Smooth muscle cell (in vitro differentiated cells): ENCODE results near the gene TMEM72. TPM values are rescaled to one million over a fixed set of nuclear protein-coding genes. Genes with fewer than 3 reads are reported as not detected.

Experiments
- DNase-seq: peaks from one replicate; lab custom pipeline; 2025; ENCODE audit not compliant: unreplicated experiment; lab: John Stamatoyannopoulos, UW
- H2AFZ ChIP-seq: fragments of 200-600 bp; sonication (generic); 2 replicates; pipeline ENCODE4 v1.6.0; 2016; ENCODE audit warnings: antibody characterized with exemption, low read depth, mild to moderate bottlenecking
- H3F3A ChIP-seq: fragments of 200-600 bp; sonication (generic); 2 replicates; pipeline ENCODE4 v1.6.0; 2017; ENCODE audit warnings: antibody characterized with exemption, low read depth
- H3K27ac ChIP-seq: fragments of 200-600 bp; sonication (generic); 2 replicates; pipeline ENCODE4 v1.5.1; 2016; ENCODE audit warnings: low read depth, mild to moderate bottlenecking
- H3K27me3 ChIP-seq: fragments of 200-600 bp; sonication (generic); 2 replicates; pipeline ENCODE4 v1.6.1; 2016; ENCODE audit warnings: low read depth, mild to moderate bottlenecking
- H3K36me3 ChIP-seq: fragments of 200-600 bp; sonication (generic); 2 replicates; pipeline ENCODE4 v1.5.1; 2016; ENCODE audit warnings: low read depth
- H3K4me1 ChIP-seq: fragments of 200-600 bp; sonication (generic); 2 replicates; pipeline ENCODE4 v1.5.1; 2016; ENCODE audit warnings: low read depth
- H3K4me2 ChIP-seq: fragments of 200-600 bp; sonication (generic); 2 replicates; pipeline ENCODE4 v1.6.0; 2016; ENCODE audit warnings: mild to moderate bottlenecking
- H3K4me3 ChIP-seq: fragments of 200-600 bp; sonication (generic); 2 replicates; pipeline ENCODE4 v1.5.1; 2016; ENCODE audit warnings: mild to moderate bottlenecking
- H3K79me2 ChIP-seq: fragments of 200-600 bp; sonication (generic); 2 replicates; pipeline ENCODE4 v1.6.0; 2016; ENCODE audit warnings: low read depth, mild to moderate bottlenecking
- H3K9ac ChIP-seq: fragments of 200-600 bp; sonication (generic); 2 replicates; pipeline ENCODE4 v1.6.0; 2016; ENCODE audit warnings: low read depth
- H3K9me3 ChIP-seq: fragments of 200-600 bp; sonication (generic); replicated peaks from 2 replicates; pipeline ENCODE4 v1.5.1; 2016; ENCODE audit warnings: low read depth
- H4K20me1 ChIP-seq: fragments of 200-600 bp; sonication (generic); 2 replicates; pipeline ENCODE4 v1.6.0; 2016; ENCODE audit warnings: low read depth
- CTCF ChIP-seq: fragments of 200-600 bp; sonication (generic); IDR thresholded peaks from 2 replicates; pipeline ENCODE4 v1.5.1; 2017; ENCODE audit warnings: borderline replicate concordance, mild to moderate bottlenecking, antibody characterized with exemption; ENCODE audit not compliant: insufficient read depth, poor library complexity, severe bottlenecking
- WGBS: methylation state at CpG from one replicate; pipeline ENCODE4 v1.1.7; 2016; ENCODE audit warnings: low lambda C conversion rate; 5-methylcytosine and 5-hydroxymethylcytosine counted together
- polyA plus RNA-seq: library from polyadenylated mRNA; unstranded; fragments of >200 nt; fragmentation: Nextera tagmentation; extraction: Ambion mirVana; gene quantifications from 2 replicates; pipeline ENCODE4 v1.2.1, GENCODE V29; 2016
- total RNA-seq: library from RNA; depleted of rRNA; stranded (reverse); fragments of >200 nt; gene quantifications from 2 replicates; pipeline ENCODE4 v1.2.3, GENCODE V29; 2014

TMEM72 gene
- total and polyA plus RNA-seq, 2 experiments from 2014 or later, result not detected

DNA sequence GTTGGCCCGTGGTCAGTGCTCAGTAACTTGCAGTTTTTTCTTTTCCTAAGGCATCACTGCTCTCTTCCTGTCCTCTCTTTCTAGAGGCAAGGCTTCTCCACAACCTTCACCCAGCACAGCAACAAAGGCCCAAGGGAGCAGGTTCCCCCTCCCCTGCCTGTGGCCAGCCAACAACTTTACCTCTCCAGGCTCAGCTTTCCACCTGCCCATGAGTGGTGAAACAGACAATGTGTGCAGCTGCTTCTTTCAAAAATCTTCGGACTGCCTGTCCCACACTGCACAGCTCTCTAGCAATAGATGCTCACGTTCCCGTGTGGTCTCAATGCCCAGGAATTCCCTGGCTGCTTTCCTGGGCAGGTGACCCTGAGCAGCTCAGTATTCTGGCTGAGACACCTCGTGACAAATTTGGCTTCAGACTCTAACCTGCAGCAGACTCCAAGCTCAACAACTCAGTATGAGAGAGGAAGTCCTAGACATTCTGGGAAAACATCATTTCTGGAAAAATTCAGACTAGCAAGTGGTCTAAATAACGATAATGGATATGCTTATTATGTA lies 28.9 kb upstream of the TMEM72 start:
- no peaks in the 10 kb centered on the region for H3K27me3 ChIP-seq
- H3K9me3 ChIP-seq, result no peaks in the 10 kb centered on the region
- H3F3A ChIP-seq, result no peaks in the 10 kb centered on the region
- no peak overlapping the region for H2AFZ ChIP-seq
- peaks cover 5% of the 10 kb centered on the region for H3K4me1 ChIP-seq
- H3K36me3 ChIP-seq, result no peaks in the 10 kb centered on the region
- no peak overlapping the region for H3K4me2 ChIP-seq
- no peak for TF ChIP-seq CTCF
- H3K27ac ChIP-seq, result no peak overlapping the region
- H3K9ac ChIP-seq, result no peak overlapping the region
- no peak for DNase-seq
- 86% methylated on average over 6 of the region's 6 CpGs for WGBS
- no peak overlapping the region for H3K4me3 ChIP-seq
- no peaks in the 10 kb centered on the region for H3K79me2 ChIP-seq
- no peaks in the 10 kb centered on the region for H4K20me1 ChIP-seq

DNA sequence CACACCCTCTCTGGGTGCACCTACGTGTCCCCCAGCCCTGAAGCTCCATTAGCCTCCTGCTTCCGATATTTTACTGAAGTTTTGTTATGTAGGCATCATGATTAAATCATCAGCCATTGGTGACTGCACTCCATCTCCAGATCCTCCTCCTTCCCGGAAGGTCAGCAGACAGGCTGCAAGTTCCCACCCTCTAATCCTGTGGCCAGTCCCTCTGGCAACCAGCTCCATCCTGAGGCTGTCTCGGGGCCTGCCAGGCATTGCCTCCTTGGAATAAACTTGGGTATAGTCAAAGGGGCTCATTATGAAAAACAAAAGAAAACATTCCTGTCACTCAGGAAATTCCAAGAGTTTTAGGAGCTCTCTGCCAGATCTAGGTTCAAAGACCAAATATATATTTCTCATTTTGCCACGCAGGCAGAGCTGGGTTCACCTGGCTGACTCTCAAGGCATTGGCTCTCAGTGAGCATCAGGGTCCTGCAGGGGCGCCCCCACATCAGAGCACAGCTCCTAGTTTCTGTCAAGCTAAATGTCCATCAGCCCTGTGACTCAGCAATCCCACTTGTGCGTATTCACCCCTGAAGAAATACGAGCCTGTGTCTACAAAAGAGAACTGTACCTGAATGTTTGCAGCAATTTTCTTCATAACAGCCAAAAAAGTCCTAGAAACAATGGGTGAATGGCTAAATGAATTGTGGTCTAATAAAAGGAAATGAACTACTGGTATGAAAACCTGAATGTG lies 27.4 kb upstream of the TMEM72 start:
- no peak for DNase-seq

DNA sequence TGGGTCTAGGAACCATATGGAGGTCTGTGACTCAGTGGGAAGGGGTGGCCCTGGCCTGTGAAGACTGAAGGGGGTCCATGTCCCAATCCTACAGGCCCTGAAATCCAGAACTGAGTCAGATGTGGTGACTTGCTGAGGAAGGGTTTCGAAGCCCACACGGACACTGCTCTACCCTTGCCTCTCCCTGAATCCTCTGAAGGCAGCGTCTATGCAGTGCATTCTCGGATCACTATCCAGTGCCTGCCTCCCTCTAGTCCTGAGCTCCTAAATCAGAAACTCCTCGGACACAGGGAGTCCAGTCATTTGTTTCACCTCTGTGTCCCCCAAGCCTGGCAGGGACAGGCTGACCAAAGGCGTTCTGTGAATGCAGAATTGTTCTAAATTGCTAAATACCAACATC lies 25.4 kb upstream of the TMEM72 start:
- H3K4me3 ChIP-seq, result no peak overlapping the region
- no peaks in the 10 kb centered on the region for H3K4me1 ChIP-seq
- H3F3A ChIP-seq, result no peaks in the 10 kb centered on the region
- no peak overlapping the region for H3K9ac ChIP-seq
- WGBS, result 88% methylated on average over 6 of the region's 6 CpGs
- H3K79me2 ChIP-seq, result no peaks in the 10 kb centered on the region
- DNase-seq, result no peak
- H3K4me2 ChIP-seq, result no peak overlapping the region
- H3K27ac ChIP-seq, result no peak overlapping the region
- no peaks in the 10 kb centered on the region for H3K27me3 ChIP-seq
- TF ChIP-seq CTCF, result no peak
- H2AFZ ChIP-seq, result no peak overlapping the region
- no peaks in the 10 kb centered on the region for H3K36me3 ChIP-seq
- H3K9me3 ChIP-seq, result no peaks in the 10 kb centered on the region
- H4K20me1 ChIP-seq, result no peaks in the 10 kb centered on the region

More for the DNA sequence above, 27.4 kb upstream of the TMEM72 start:
- Histone ChIP-seq H4K20me1 (no peaks in the 10 kb centered on the region), H3F3A (no peaks in the 10 kb centered on the region), H3K36me3 (no peaks in the 10 kb centered on the region), H3K9ac (no peak overlapping the region), H3K27ac (no peak overlapping the region), H3K4me2 (no peak overlapping the region), H3K27me3 (no peaks in the 10 kb centered on the region), H3K4me1 (no peaks in the 10 kb centered on the region), H3K79me2 (no peaks in the 10 kb centered on the region), H3K4me3 (no peak overlapping the region), H2AFZ (no peak overlapping the region), H3K9me3 (no peaks in the 10 kb centered on the region)
- no peak for TF ChIP-seq CTCF
- 67% methylated on average over 8 of the region's 8 CpGs for WGBS

GRCh38 chr10:44886966-44887365 lies 24.2 kb upstream of the TMEM72 start:
- Histone ChIP-seq H3K27me3 (no peaks in the 10 kb centered on the region), H2AFZ (no peak overlapping the region), H3K27ac (no peak overlapping the region), H3K4me3 (no peak overlapping the region), H3K4me2 (no peak overlapping the region), H3K9ac (no peak overlapping the region), H3K36me3 (no peaks in the 10 kb centered on the region), H3K9me3 (no peaks in the 10 kb centered on the region), H3K79me2 (no peaks in the 10 kb centered on the region), H3K4me1 (no peaks in the 10 kb centered on the region), H4K20me1 (no peaks in the 10 kb centered on the region), H3F3A (no peaks in the 10 kb centered on the region)
- no peak for DNase-seq
- 94% methylated on average over 5 of the region's 5 CpGs for WGBS
- no peak for TF ChIP-seq CTCF
